Epithelial cell of esophagus (primary cell): ENCODE measurements around the gene F7.

ENCODE experiments used
- DNase-seq: peaks from one replicate; pipeline ENCODE4 v3.0.0; 2010; ENCODE audit warnings: low read depth
- H3K4me3 ChIP-seq: 2 replicates; pipeline ENCODE4 v1.5.1; 2011; ENCODE audit warnings: mild to moderate bottlenecking, low read length, control low read depth
- TF ChIP-seq, protein P1 (sequence below): IDR thresholded peaks from 2 replicates; pipeline ENCODE4 v1.5.1; 2011; ENCODE audit warnings: low read depth, mild to moderate bottlenecking, low read length, control low read depth, inconsistent platforms; ENCODE audit not compliant: insufficient read depth; ENCODE audit errors: missing control alignments

Gene F7

GRCh38 chr13:113060557-113061270 is 44.9 kb upstream of the F7 start:
- DNase-seq, result no peak
- no peak overlapping the region for H3K4me3 ChIP-seq
- TF ChIP-seq, protein P1, sequence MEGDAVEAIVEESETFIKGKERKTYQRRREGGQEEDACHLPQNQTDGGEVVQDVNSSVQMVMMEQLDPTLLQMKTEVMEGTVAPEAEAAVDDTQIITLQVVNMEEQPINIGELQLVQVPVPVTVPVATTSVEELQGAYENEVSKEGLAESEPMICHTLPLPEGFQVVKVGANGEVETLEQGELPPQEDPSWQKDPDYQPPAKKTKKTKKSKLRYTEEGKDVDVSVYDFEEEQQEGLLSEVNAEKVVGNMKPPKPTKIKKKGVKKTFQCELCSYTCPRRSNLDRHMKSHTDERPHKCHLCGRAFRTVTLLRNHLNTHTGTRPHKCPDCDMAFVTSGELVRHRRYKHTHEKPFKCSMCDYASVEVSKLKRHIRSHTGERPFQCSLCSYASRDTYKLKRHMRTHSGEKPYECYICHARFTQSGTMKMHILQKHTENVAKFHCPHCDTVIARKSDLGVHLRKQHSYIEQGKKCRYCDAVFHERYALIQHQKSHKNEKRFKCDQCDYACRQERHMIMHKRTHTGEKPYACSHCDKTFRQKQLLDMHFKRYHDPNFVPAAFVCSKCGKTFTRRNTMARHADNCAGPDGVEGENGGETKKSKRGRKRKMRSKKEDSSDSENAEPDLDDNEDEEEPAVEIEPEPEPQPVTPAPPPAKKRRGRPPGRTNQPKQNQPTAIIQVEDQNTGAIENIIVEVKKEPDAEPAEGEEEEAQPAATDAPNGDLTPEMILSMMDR, result no peak

- H3K4me3 ChIP-seq, result no peak overlapping the region
- TF ChIP-seq, protein P1, result no peak
- DNase-seq, result no peak
Observed at GRCh38 chr13:113061271-113061625, 44.3 kb upstream of the F7 start.

DNA sequence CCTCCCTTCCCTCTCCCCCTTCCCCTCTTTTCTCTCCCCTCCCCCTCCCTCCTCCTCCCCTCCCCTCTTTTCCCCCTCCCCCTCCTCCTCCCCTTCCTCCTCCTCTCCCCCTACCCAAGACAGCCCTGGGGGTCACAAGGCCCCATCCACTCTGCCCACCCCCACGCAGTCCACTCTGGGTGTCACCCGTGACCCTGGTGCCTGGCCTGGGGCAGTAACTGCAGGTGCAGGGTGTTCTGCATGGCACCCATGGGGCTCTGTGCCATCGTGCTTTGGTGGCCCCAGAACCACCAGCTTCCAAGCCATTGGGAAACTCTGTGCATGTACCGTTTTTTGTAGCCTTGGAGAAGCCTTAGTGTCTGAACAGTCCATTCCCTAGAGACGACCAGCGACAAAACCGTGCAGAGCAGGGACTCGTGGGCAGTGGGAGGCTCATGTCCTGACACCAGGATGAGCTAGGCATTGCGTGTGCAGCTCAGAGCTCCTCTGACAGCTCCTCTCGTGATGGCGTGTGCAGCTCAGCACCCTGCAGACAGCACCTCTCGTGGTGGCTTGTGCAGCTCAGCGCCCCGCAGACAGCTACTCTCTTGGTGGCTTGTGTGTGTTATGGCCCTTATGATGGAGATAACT is 43.7 kb upstream of the F7 start:
- DNase-seq, result no peak
- TF ChIP-seq, protein P1, result no peak
- H3K4me3 ChIP-seq, result no peak overlapping the region

DNA sequence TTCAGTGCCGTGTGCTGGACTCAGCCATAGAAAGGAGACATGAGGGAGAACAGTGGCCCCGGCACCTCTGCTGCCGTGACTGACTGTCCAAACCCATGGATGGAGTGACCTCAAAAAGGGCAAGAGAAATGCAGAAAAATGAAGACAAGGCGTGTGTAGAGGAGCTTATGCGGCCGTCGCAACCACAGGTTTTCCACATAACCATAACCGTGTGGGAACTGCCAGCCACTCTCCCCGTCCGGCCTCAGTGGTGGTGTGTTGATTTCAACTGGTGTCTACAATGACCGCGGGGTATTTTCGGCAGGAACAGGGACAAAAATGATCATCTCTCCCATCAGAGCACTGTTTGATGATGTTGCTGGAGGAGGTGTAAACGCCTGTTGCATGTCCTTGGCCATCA is 42.9 kb upstream of the F7 start:
- no peak overlapping the region for H3K4me3 ChIP-seq
- DNase-seq, result no peak
- TF ChIP-seq, protein P1, result no peak

DNA sequence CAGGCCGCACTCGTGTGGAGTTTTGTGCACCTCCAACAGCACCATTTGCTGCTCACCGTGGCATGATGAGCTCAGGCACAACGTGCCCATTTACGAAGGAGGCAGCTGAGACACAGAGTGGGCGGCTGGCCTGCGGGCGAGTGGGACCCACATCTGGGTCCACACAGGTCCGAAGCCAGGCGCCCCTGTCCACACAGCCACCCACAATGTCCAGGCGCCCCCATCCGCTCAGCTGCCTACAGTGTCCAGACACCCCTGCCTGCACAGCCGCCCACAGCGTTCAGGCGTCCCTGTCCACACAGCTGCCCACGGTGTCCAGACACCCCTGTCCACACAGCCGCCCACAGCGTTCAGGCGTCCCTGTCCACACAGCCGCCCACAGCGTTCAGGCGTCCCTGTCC is 42.5 kb upstream of the F7 start:
- TF ChIP-seq, protein P1, result no peak

GRCh38 chr13:113064000-113064533 is 41.5 kb upstream of the F7 start:
- no peak overlapping the region for H3K4me3 ChIP-seq
- TF ChIP-seq, protein P1, result no peak
- DNase-seq, result no peak

More for the DNA sequence above, 42.5 kb upstream of the F7 start:
- no peak for DNase-seq
- no peak overlapping the region for H3K4me3 ChIP-seq
